ENCODE data around the gene USP17L25.
"Not testable (repeated sequence)": the region's sequence is repeated elsewhere in the genome, so short reads cannot be mapped to it uniquely, and the experiment has no call there.

DNA sequence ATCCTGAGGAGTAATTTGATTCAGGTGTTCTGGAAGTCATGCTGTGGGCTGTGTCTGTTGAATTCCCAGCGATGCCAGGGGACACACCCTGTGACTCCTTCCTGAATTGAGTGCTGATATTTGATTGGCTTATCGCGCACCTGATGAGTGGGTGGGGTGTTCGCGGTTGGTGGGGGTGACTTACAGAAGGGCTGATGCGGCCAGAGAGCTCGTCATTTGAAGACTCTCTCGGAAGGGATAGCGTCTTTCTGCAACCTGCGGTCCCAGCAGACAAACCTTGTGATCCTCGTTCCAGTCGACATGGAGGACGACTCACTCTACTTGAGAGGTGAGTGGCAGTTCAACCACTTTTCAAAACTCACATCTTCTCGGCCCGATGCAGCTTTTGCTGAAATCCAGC, 4.8 kb upstream of the USP17L25 start, which contains the start of gene USP17L24:
- TF ChIP-seq, protein P1, sequence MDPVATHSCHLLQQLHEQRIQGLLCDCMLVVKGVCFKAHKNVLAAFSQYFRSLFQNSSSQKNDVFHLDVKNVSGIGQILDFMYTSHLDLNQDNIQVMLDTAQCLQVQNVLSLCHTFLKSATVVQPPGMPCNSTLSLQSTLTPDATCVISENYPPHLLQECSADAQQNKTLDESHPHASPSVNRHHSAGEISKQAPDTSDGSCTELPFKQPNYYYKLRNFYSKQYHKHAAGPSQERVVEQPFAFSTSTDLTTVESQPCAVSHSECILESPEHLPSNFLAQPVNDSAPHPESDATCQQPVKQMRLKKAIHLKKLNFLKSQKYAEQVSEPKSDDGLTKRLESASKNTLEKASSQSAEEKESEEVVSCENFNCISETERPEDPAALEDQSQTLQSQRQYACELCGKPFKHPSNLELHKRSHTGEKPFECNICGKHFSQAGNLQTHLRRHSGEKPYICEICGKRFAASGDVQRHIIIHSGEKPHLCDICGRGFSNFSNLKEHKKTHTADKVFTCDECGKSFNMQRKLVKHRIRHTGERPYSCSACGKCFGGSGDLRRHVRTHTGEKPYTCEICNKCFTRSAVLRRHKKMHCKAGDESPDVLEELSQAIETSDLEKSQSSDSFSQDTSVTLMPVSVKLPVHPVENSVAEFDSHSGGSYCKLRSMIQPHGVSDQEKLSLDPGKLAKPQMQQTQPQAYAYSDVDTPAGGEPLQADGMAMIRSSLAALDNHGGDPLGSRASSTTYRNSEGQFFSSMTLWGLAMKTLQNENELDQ (tag by site-specific recombination; IDR thresholded peaks at IDR 0.05; ENCODE audit: low read depth), result not testable (repeated sequence)
- TF ChIP-seq ZNF76 (tag by site-specific recombination; IDR thresholded peaks at IDR 0.05; ENCODE audit: borderline replicate concordance, low read depth); ZNF274 (IDR thresholded peaks at IDR 0.05; ENCODE audit: low read length); ZNF274 (tag by site-specific recombination; IDR thresholded peaks at IDR 0.05; ENCODE audit: borderline replicate concordance); ZSCAN30 (tag by site-specific recombination; IDR thresholded peaks at IDR 0.05); ZNF19 (tag by site-specific recombination; IDR thresholded peaks at IDR 0.05; ENCODE audit: low read depth); ZNF423 (tag by site-specific recombination; IDR thresholded peaks at IDR 0.05); ZFP41 (tag by site-specific recombination; IDR thresholded peaks at IDR 0.05; ENCODE audit: borderline replicate concordance); KLF16 (tag by site-specific recombination; IDR thresholded peaks at IDR 0.05): not testable (repeated sequence)
- TF ChIP-seq, protein P2, sequence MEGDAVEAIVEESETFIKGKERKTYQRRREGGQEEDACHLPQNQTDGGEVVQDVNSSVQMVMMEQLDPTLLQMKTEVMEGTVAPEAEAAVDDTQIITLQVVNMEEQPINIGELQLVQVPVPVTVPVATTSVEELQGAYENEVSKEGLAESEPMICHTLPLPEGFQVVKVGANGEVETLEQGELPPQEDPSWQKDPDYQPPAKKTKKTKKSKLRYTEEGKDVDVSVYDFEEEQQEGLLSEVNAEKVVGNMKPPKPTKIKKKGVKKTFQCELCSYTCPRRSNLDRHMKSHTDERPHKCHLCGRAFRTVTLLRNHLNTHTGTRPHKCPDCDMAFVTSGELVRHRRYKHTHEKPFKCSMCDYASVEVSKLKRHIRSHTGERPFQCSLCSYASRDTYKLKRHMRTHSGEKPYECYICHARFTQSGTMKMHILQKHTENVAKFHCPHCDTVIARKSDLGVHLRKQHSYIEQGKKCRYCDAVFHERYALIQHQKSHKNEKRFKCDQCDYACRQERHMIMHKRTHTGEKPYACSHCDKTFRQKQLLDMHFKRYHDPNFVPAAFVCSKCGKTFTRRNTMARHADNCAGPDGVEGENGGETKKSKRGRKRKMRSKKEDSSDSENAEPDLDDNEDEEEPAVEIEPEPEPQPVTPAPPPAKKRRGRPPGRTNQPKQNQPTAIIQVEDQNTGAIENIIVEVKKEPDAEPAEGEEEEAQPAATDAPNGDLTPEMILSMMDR (tag by site-specific recombination; IDR thresholded peaks at IDR 0.05), result not testable (repeated sequence)
- TF ChIP-seq, protein P3, sequence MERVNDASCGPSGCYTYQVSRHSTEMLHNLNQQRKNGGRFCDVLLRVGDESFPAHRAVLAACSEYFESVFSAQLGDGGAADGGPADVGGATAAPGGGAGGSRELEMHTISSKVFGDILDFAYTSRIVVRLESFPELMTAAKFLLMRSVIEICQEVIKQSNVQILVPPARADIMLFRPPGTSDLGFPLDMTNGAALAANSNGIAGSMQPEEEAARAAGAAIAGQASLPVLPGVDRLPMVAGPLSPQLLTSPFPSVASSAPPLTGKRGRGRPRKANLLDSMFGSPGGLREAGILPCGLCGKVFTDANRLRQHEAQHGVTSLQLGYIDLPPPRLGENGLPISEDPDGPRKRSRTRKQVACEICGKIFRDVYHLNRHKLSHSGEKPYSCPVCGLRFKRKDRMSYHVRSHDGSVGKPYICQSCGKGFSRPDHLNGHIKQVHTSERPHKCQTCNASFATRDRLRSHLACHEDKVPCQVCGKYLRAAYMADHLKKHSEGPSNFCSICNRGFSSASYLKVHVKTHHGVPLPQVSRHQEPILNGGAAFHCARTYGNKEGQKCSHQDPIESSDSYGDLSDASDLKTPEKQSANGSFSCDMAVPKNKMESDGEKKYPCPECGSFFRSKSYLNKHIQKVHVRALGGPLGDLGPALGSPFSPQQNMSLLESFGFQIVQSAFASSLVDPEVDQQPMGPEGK (tag by site-specific recombination; IDR thresholded peaks at IDR 0.05), result not testable (repeated sequence)
- TF ChIP-seq, protein P4, sequence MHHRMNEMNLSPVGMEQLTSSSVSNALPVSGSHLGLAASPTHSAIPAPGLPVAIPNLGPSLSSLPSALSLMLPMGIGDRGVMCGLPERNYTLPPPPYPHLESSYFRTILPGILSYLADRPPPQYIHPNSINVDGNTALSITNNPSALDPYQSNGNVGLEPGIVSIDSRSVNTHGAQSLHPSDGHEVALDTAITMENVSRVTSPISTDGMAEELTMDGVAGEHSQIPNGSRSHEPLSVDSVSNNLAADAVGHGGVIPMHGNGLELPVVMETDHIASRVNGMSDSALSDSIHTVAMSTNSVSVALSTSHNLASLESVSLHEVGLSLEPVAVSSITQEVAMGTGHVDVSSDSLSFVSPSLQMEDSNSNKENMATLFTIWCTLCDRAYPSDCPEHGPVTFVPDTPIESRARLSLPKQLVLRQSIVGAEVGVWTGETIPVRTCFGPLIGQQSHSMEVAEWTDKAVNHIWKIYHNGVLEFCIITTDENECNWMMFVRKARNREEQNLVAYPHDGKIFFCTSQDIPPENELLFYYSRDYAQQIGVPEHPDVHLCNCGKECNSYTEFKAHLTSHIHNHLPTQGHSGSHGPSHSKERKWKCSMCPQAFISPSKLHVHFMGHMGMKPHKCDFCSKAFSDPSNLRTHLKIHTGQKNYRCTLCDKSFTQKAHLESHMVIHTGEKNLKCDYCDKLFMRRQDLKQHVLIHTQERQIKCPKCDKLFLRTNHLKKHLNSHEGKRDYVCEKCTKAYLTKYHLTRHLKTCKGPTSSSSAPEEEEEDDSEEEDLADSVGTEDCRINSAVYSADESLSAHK (tag by site-specific recombination; IDR thresholded peaks at IDR 0.05), result not testable (repeated sequence)
- TF ChIP-seq, protein P5, sequence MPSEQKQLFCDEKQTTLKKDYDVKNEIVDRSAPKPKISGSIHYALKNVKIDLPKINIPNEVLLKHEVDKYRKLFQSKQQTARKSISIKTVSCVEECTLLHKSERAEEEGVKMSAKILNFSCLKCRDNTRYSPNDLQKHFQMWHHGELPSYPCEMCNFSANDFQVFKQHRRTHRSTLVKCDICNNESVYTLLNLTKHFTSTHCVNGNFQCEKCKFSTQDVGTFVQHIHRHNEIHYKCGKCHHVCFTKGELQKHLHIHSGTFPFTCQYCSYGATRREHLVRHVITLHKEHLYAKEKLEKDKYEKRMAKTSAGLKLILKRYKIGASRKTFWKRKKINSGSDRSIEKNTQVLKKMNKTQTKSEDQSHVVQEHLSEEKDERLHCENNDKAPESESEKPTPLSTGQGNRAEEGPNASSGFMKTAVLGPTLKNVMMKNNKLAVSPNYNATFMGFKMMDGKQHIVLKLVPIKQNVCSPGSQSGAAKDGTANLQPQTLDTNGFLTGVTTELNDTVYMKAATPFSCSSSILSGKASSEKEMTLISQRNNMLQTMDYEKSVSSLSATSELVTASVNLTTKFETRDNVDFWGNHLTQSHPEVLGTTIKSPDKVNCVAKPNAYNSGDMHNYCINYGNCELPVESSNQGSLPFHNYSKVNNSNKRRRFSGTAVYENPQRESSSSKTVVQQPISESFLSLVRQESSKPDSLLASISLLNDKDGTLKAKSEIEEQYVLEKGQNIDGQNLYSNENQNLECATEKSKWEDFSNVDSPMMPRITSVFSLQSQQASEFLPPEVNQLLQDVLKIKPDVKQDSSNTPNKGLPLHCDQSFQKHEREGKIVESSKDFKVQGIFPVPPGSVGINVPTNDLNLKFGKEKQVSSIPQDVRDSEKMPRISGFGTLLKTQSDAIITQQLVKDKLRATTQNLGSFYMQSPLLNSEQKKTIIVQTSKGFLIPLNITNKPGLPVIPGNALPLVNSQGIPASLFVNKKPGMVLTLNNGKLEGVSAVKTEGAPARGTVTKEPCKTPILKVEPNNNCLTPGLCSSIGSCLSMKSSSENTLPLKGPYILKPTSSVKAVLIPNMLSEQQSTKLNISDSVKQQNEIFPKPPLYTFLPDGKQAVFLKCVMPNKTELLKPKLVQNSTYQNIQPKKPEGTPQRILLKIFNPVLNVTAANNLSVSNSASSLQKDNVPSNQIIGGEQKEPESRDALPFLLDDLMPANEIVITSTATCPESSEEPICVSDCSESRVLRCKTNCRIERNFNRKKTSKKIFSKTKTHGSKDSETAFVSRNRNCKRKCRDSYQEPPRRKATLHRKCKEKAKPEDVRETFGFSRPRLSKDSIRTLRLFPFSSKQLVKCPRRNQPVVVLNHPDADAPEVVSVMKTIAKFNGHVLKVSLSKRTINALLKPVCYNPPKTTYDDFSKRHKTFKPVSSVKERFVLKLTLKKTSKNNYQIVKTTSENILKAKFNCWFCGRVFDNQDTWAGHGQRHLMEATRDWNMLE (tag by site-specific recombination; conservative IDR thresholded peaks at IDR 0.05; ENCODE audit: low read depth), result not testable (repeated sequence)
